Measurements from ENCODE around the gene RASGRP3.

RASGRP3 gene

GRCh38 chr2:33521791-33522281, 45.4 kb downstream of the RASGRP3 start:
- in situ Hi-C loops (cut with MboI; ENCODE audit: low sequenced_read_pairs) = no loop called here

- in situ Hi-C loops (cut with MboI; ENCODE audit: low sequenced_read_pairs) = no loop called here
Observed at GRCh38 chr2:33522576-33522975, 46.1 kb downstream of the RASGRP3 start.

DNA sequence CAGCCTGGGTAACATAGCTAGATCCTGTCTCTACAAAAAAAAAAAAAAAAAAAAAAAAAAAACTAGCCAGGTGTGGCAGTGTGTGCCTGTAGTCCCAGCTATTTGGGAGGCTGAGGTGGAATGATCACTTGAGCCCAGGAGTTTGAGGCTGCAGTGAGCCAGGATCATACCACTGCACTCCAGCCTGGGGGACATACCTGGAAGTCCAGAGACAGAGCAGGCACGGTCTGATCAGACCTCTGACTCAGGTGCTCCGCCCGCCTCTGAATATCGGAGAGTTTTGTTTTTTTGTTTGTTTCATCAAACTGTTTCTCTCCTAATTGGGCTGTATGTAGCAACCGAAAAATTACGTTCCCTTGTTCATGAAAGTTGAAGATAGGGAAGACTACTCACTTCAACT, 49.2 kb downstream of the RASGRP3 start:
- in situ Hi-C loops (cut with MboI; ENCODE audit: low sequenced_read_pairs) = no loop called here

GRCh38 chr2:33526132-33526531, 49.7 kb downstream of the RASGRP3 start:
- in situ Hi-C loops (cut with MboI; ENCODE audit: low sequenced_read_pairs) = no loop called here

- in situ Hi-C loops (cut with MboI; ENCODE audit: low sequenced_read_pairs) = no loop called here
Observed at GRCh38 chr2:33526921-33527320, 50.5 kb downstream of the RASGRP3 start.

GRCh38 chr2:33528441-33528950, 52.0 kb downstream of the RASGRP3 start:
- in situ Hi-C loops (cut with MboI; ENCODE audit: low sequenced_read_pairs) = no loop called here

- in situ Hi-C loops (cut with MboI; ENCODE audit: low sequenced_read_pairs) = no loop called here
Observed at GRCh38 chr2:33529771-33530481, 53.5 kb downstream of the RASGRP3 start.

- in situ Hi-C loops (cut with MboI; ENCODE audit: low sequenced_read_pairs) = no loop called here
Observed at GRCh38 chr2:33530690-33531548, 54.5 kb downstream of the RASGRP3 start.

DNA sequence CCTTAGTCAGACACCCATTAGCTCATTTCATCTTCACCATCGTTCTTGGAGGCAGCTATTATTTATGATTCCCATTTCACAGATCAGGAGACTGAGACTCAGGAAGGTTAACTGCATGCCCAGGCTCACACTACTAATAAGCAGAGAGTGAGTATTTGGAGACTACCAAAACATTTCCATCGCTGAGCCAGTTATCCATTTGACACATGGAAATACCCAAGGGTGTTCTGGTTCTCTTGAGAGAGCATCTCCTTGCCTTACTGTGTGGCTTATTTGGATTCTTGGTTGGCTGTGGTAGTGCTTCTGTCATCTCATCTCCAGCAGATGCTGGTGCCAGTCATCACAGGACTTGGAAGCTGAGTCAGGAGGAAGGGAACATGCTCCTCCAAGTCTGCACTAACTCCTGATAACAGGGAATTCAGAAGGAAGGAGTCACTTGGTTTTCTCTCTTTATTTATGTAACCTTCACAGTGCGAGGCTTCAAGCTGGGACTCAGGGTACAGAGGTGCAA, 55.2 kb downstream of the RASGRP3 start:
- in situ Hi-C loops (cut with MboI; ENCODE audit: low sequenced_read_pairs) = no loop called here

DNA sequence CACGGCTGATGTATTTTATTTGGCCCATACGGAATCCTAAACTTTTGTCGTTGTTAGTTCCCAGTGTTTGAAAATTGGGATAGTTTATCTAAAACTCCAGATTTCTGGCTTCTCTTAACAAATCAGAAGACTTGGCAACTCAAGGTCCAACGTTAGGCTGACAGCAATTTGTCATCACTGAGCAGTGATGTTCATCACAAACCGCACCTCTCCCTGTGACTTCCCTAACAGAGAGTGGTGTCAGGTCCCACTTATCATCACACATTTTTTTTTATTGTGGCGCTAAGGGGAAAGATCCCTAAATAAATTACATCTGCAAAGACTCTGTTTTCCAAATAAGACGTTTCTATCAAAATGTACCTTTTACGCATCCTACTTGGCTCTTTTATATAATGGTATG, 55.7 kb downstream of the RASGRP3 start:
- in situ Hi-C loops (cut with MboI; ENCODE audit: low sequenced_read_pairs) = no loop called here

- in situ Hi-C loops (cut with MboI; ENCODE audit: low sequenced_read_pairs) = no loop called here
Observed at GRCh38 chr2:33532966-33533365, 56.5 kb downstream of the RASGRP3 start.

- in situ Hi-C loops (cut with MboI; ENCODE audit: low sequenced_read_pairs) = no loop called here
Observed at GRCh38 chr2:33535421-33535820, 59.0 kb downstream of the RASGRP3 start.

DNA sequence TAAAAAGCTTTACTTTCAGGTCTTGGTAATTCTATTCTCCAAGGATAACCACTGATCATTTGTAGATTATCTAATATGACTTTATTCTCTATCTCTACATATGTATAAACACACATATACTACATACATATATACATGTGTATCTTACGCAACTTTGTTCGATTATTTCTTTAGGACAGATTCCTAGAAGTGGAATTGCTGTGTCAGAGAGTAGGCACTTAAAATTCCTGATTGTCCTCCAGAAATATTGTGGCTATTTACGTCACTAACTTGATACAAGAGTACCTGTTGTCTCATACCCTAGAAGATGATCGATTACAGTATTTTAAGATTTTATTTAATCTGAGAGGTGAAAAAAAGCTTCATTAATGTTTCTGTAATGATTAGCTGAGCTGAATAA, 64.8 kb downstream of the RASGRP3 start:
- in situ Hi-C loops (cut with MboI; ENCODE audit: low sequenced_read_pairs) = no loop called here

- in situ Hi-C loops (cut with MboI; ENCODE audit: low sequenced_read_pairs) = no loop called here
Observed at GRCh38 chr2:33550206-33550605, 73.8 kb downstream of the RASGRP3 start.

DNA sequence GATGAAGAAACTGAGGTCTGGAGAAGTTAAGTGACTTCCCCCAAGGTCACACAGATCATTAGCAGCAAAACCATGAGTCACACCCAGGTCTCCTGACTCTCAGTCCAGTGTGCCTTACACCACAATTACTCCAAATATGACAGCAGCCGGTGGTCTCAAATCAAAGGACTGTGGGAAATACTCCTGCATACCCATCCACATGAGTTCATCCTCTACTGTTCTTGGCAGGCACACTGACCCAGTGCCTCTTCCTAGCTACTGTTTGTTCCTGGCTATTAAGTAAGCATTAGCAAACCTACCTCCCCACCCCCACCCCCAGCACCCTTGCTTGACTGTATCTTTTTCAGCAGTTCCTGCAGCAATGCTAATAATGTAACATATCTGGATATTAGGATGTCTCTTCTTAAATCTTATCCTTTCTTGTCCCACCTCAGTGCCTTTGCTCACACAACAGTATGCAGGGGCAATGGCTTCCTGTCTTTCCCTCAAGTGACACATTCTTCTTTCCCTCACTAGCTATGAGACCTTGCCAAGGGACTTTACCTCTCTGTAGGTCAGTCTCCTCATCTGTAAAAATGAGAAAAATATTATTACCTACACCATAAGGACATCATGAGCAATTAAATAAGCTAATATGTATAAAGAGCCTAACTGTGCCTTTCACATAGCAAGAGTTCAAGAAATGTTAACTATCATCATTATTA, 76.5 kb downstream of the RASGRP3 start:
- in situ Hi-C loops (cut with MboI; ENCODE audit: low sequenced_read_pairs) = no loop called here

- in situ Hi-C loops (cut with MboI; ENCODE audit: low sequenced_read_pairs) = no loop called here
Observed at GRCh38 chr2:33555681-33556080, 79.2 kb downstream of the RASGRP3 start.

DNA sequence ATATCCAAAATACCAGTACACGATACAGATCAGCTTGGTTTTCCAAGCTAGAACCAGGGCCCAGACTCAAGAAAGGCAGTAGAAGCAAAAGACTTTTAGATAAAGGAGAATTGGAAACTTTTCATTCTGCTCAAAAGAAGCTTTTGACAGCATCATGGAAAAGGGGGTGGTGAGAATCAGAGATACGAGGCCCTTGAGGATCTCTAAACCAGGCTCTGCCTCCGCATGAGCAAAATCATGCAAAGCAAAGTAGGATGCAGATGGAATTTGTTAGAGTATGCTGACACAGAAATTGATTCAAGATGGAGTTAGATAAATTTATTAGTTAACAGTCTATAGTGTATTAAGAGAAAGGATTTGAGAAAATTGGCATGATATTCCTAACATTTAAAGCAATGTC, 82.9 kb downstream of the RASGRP3 start:
- in situ Hi-C loops (cut with MboI; ENCODE audit: low sequenced_read_pairs) = no loop called here

DNA sequence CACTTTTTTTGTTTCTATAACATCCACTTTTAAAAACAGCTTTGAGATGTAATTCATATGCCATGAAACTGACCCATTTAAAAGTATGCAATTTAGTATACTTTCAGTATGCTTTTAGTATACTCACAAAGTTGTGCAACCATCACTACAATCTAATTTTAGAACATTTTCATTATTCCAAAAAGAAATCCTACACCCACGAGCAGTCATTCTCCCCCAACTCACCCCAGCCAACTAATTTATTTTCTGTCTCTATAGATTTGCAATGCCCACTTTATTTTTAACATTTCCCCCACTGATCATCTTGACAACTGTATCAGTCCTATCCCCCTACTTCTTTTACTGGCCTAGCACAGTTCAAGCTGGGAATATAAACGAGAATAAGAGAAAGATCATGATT, 83.6 kb downstream of the RASGRP3 start:
- in situ Hi-C loops (cut with MboI; ENCODE audit: low sequenced_read_pairs) = no loop called here

GRCh38 chr2:33561872-33562271, 85.4 kb downstream of the RASGRP3 start:
- in situ Hi-C loops (cut with MboI; ENCODE audit: low sequenced_read_pairs) = no loop called here

DNA sequence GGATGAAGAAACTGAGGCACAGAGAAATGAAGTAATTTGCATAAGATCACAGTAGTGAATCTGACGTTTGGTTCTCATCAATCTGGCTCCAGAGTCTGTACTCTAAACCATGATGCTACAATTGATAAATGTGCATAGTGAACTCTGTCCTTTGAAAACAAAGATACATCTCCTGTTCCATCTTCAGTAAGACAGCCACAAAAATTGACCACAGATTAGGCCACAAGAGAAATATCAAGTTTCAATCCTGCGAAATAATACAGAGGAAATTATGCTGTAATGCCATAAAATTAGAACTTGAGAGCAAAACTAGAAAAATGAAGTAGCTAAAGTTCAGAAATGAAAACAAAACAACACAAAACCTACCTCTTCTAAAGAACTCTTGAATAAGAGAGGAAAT, 94.2 kb downstream of the RASGRP3 start:
- in situ Hi-C loops (cut with MboI; ENCODE audit: low sequenced_read_pairs) = no loop called here

DNA sequence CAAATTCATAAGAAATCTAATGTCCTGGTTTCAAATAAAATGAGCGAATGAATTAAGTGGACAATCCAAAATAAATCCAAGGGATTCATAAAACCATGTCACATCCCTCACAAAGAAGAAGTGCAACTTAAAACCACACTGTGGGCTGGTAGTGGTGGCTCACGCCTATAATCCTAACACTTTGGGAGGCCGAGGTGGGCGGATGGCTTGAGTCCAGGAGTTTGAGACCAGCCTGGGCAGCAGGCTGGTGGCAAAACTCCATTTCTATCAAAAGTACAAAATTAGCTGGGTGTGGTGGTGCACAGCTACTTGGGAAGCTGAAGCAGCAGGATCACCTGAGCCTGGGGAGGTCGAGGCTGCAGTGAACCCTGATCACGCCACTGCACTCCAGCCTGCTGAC, 97.2 kb downstream of the RASGRP3 start:
- in situ Hi-C loops (cut with MboI; ENCODE audit: low sequenced_read_pairs) = no loop called here

Data from hTERT RPE-1 (cell line).